ENCODE measurements around the gene SMIM38. TPM values are rescaled to one million over a fixed set of nuclear protein-coding genes. Genes with fewer than 3 reads are reported as not detected.

The SMIM38 gene
- total and polyA plus RNA-seq, 4 donors: 0.08 to 1.3 (median 0.43) TPM

DNA sequence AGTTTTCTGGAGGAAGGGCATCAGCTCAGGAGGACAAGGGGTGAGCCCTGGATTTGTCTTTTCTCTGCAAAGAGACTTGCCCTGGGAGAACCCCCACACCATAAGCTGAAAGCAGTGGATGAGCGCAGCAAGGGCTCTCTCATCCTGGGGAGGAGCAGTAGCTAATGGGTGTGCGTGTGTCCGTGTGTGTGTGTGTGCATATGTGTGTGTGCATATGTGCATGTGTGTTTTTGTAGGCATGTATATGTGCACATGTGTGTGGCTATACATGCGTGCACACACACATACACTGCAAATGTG lies 45.3 kb downstream of the SMIM38 start:
- Histone ChIP-seq H3K4me3 (no peak overlapping the region), H3K4me1 (ENCODE audit: control insufficient read depth in 5 of 5, insufficient read depth in 5 of 5, low read length in 5 of 5) (peaks cover 0 to 36% (median 6%) of the 10 kb centered on the region in 5 donors), H3K9me3 (ENCODE audit: control insufficient read depth in 4 of 4, insufficient read depth in 3 of 4, low read length in 3 of 4) (no peaks in the 10 kb centered on the region), H3K36me3 (ENCODE audit: control insufficient read depth in 4 of 4, insufficient read depth in 4 of 4, low read length in 4 of 4) (no peaks in the 10 kb centered on the region), H3K27me3 (ENCODE audit: control insufficient read depth in 3 of 3, insufficient read depth in 3 of 3, low read length in 2 of 3) (peaks cover 0 to 5% (median 0%) of the 10 kb centered on the region in 3 donors), H3K27ac (ENCODE audit: low read depth in 1 of 2, low read length in 1 of 2) (no peak overlapping the region), H3K9ac (ENCODE audit: insufficient read depth in 1 of 2, low read length in 2 of 2) (no peak overlapping the region)
- WGBS, 2 donors: 95 to 96% methylated on average over 4 of the region's 4 CpGs
- no peak for TF ChIP-seq CTCF (IDR thresholded peaks at IDR 0.05; ENCODE audit: control extremely low read depth, extremely low read depth)
- DNase-seq (no peak), ATAC-seq (ENCODE audit: insufficient read depth, low FRiP score) (no peak)

- Histone ChIP-seq H3K36me3 (ENCODE audit: control insufficient read depth in 4 of 4, insufficient read depth in 4 of 4, low read length in 4 of 4) (no peaks in the 10 kb centered on the region), H3K9ac (ENCODE audit: insufficient read depth in 1 of 2, low read length in 2 of 2) (no peak overlapping the region), H3K27ac (ENCODE audit: low read depth in 1 of 2, low read length in 1 of 2) (no peak overlapping the region), H3K4me3 (no peak overlapping the region), H3K9me3 (ENCODE audit: control insufficient read depth in 4 of 4, insufficient read depth in 3 of 4, low read length in 3 of 4) (no peaks in the 10 kb centered on the region), H3K27me3 (ENCODE audit: control insufficient read depth in 3 of 3, insufficient read depth in 3 of 3, low read length in 2 of 3) (peaks cover 0 to 5% (median 0%) of the 10 kb centered on the region in 3 donors), H3K4me1 (ENCODE audit: control insufficient read depth in 5 of 5, insufficient read depth in 5 of 5, low read length in 5 of 5) (peaks cover 0 to 36% (median 6%) of the 10 kb centered on the region in 5 donors)
- no peak for TF ChIP-seq CTCF (IDR thresholded peaks at IDR 0.05; ENCODE audit: control extremely low read depth, extremely low read depth)
- DNase-seq (peak in 1 of 3 donors; percentile 8), ATAC-seq (ENCODE audit: insufficient read depth, low FRiP score) (no peak)
- 95 to 96% methylated on average over 7 of the region's 7 CpGs for WGBS, 2 donors
Observed at GRCh38 chr11:69201764-69202370, 46.1 kb downstream of the SMIM38 start.

- DNase-seq: peak in 1 of 3 donors; percentile 11
- Histone ChIP-seq H3K9me3 (ENCODE audit: control insufficient read depth in 4 of 4, insufficient read depth in 3 of 4, low read length in 3 of 4) (no peaks in the 10 kb centered on the region), H3K4me1 (ENCODE audit: control insufficient read depth in 5 of 5, insufficient read depth in 5 of 5, low read length in 5 of 5) (peaks cover 0 to 36% (median 6%) of the 10 kb centered on the region in 5 donors), H3K27ac (ENCODE audit: low read depth in 1 of 2, low read length in 1 of 2) (no peak overlapping the region), H3K4me3 (no peak overlapping the region), H3K9ac (ENCODE audit: insufficient read depth in 1 of 2, low read length in 2 of 2) (no peak overlapping the region), H3K36me3 (ENCODE audit: control insufficient read depth in 4 of 4, insufficient read depth in 4 of 4, low read length in 4 of 4) (no peaks in the 10 kb centered on the region), H3K27me3 (ENCODE audit: control insufficient read depth in 3 of 3, insufficient read depth in 3 of 3, low read length in 2 of 3) (peaks cover 0 to 5% (median 0%) of the 10 kb centered on the region in 3 donors)
- TF ChIP-seq CTCF (IDR thresholded peaks at IDR 0.05; ENCODE audit: control extremely low read depth, extremely low read depth): no peak
- WGBS, 2 donors: 91 to 93% methylated on average over 25 of the region's 25 CpGs
- no peak for ATAC-seq (ENCODE audit: insufficient read depth, low FRiP score)
Observed at GRCh38 chr11:69202511-69203221, 46.9 kb downstream of the SMIM38 start.
